HCT116 (cell line): ENCODE measurements around the gene CIAO1. TPM values are rescaled to one million over a fixed set of nuclear protein-coding genes. Genes with fewer than 3 reads are reported as not detected.

Experiments
- ATAC-seq: fragments of 200-7000 bp; cut with Tn5 transposase; 2 replicates; pipeline ENCODE4 v1.9.1; 2020; ENCODE audit warnings: mild to moderate bottlenecking, moderate library complexity
- BruUV-seq: library from RNA; stranded (reverse); fragments of 400-500 nt; replicated peaks from 2 replicates; lab custom pipeline; 2021; lab: Mats Ljungman, UMichigan
- CTCF ChIA-PET: fragments of 300-600 bp; sonication (Branson Sonifier 250); formaldehyde crosslinking; loops from one replicate; lab custom pipeline; 2021; ENCODE audit warnings: antibody characterized with exemption; lab: Charles Lee
- POLR2A ChIA-PET: fragments of 300-600, 350-600 bp; sonication (Branson Sonifier 250); formaldehyde crosslinking; loops from one replicate; lab custom pipeline; 2021; ENCODE audit warnings: antibody characterized with exemption; lab: Charles Lee
- RAD21 ChIA-PET, 2 experiments: fragments of 300-600 bp; sonication (Branson Sonifier 250); formaldehyde crosslinking; loops; one replicate each; lab custom pipeline; 2023; ENCODE audit warnings: low total read pairs in 2 of 2; ENCODE audit not compliant: uncharacterized antibody in 2 of 2, unreplicated experiment in 2 of 2, low non-redundant PET in 1 of 2; lab: Charles Lee
- DNase-seq: peaks from one replicate; pipeline ENCODE4 v3.0.0-alpha.2; 2010; ENCODE audit warnings: low read depth, low spot score
- H2AFZ ChIP-seq: fragments of 200-600 bp; shearing (Covaris generic), sonication (generic); 2 replicates; pipeline ENCODE4 v1.6.1; 2017; ENCODE audit warnings: low read depth, mixed run types, mixed read lengths, antibody characterized with exemption, low read length; ENCODE audit not compliant: poor library complexity, severe bottlenecking
- H3K27ac ChIP-seq: 2 replicates; pipeline ENCODE4 v1.5.1; 2012; ENCODE audit warnings: low read depth, low read length
- H3K27me3 ChIP-seq: fragments of 200-600 bp; sonication (generic); 2 replicates; pipeline ENCODE4 v1.6.1; 2016; ENCODE audit warnings: mixed run types, low read length, mixed read lengths; ENCODE audit not compliant: insufficient read depth
- H3K36me3 ChIP-seq, 2 experiments: fragments of 200-500 bp in 1 of 2; fragments of 200-600 bp in 1 of 2; sonication (Bioruptor generic) in 1 of 2; sonication (generic) in 1 of 2; 2 replicates each; pipeline versions ENCODE4 v1.5.1 to v1.6.1; 2014 to 2016; ENCODE audit warnings: low read length in 2 of 2, inconsistent platforms in 1 of 2, mixed read lengths in 1 of 2, mixed run types in 1 of 2; ENCODE audit not compliant: insufficient read depth in 2 of 2, control insufficient read depth in 1 of 2
- H3K4me1 ChIP-seq, 2 experiments: fragments of 200-600 bp in 1 of 2; sonication (generic) in 1 of 2; 2 replicates each; pipeline versions ENCODE4 v1.5.1 to v1.6.1; 2012 to 2017; ENCODE audit warnings: low read length in 2 of 2, inconsistent platforms in 1 of 2, mild to moderate bottlenecking in 1 of 2, mixed read lengths in 1 of 2, mixed run types in 1 of 2, moderate library complexity in 1 of 2; ENCODE audit not compliant: insufficient read depth in 2 of 2, control insufficient read depth in 1 of 2
- H3K4me2 ChIP-seq: fragments of 200-600 bp; sonication (generic); 2 replicates; pipeline ENCODE4 v1.6.1; 2017; ENCODE audit warnings: mixed run types, low read length, mixed read lengths
- H3K4me3 ChIP-seq, 2 experiments: fragments of 200-600 bp in 1 of 2; sonication (generic) in 1 of 2; replicated peaks in 1 of 2; 2 replicates each; pipeline ENCODE4 v1.5.1; 2011 to 2016; ENCODE audit warnings: low read length in 2 of 2, control low read depth in 1 of 2, low read depth in 1 of 2, mild to moderate bottlenecking in 1 of 2, mixed read lengths in 1 of 2, mixed run types in 1 of 2
- H3K79me2 ChIP-seq: fragments of 200-600 bp; sonication (generic); 2 replicates; pipeline ENCODE4 v1.6.1; 2017; ENCODE audit warnings: mild to moderate bottlenecking, mixed run types, low read length, moderate library complexity, mixed read lengths; ENCODE audit not compliant: insufficient read depth
- H3K9ac ChIP-seq: fragments of 200-600 bp; sonication (generic); 2 replicates; pipeline ENCODE4 v1.6.1; 2016; ENCODE audit warnings: low read length, mixed read lengths
- H3K9me2 ChIP-seq: fragments of 200-600 bp; sonication (generic), shearing (Covaris generic); 2 replicates; pipeline ENCODE4 v1.6.1; 2017; ENCODE audit warnings: mixed run types, mild to moderate bottlenecking, moderate library complexity; ENCODE audit not compliant: insufficient read depth
- H3K9me3 ChIP-seq, 2 experiments: fragments of 200-500 bp in 1 of 2; fragments of 200-600 bp in 1 of 2; sonication (Bioruptor generic) in 1 of 2; sonication (generic) in 1 of 2; 2 replicates each; pipeline ENCODE4 v1.6.1; 2014 to 2017; ENCODE audit warnings: low read length in 2 of 2, mixed read lengths in 2 of 2, inconsistent platforms in 1 of 2, low read depth in 1 of 2, mild to moderate bottlenecking in 1 of 2, mixed run types in 1 of 2, moderate library complexity in 1 of 2; ENCODE audit not compliant: control insufficient read depth in 1 of 2, insufficient read depth in 1 of 2
- H4K20me1 ChIP-seq: fragments of 200-600 bp; sonication (generic), shearing (Covaris generic); 2 replicates; pipeline ENCODE4 v1.6.1; 2017; ENCODE audit warnings: mixed run types, mild to moderate bottlenecking, moderate library complexity; ENCODE audit not compliant: insufficient read depth
- CEBPB ChIP-seq: IDR thresholded peaks from 2 replicates; pipeline ENCODE4 v1.6.1; 2012; ENCODE audit warnings: low read depth
- ELF1 ChIP-seq: IDR thresholded peaks from 2 replicates; pipeline ENCODE4 v1.6.1; 2012; ENCODE audit warnings: low read depth, borderline replicate concordance
- EZH2 ChIP-seq: fragments of 200-600 bp; sonication (generic); IDR thresholded peaks from 2 replicates; pipeline ENCODE4 v1.6.1; 2017; ENCODE audit warnings: antibody characterized with exemption, mixed run types
- POLR2AphosphoS5 ChIP-seq: IDR thresholded peaks from 2 replicates; pipeline ENCODE4 v1.6.1; 2011; ENCODE audit warnings: mild to moderate bottlenecking, low read depth, low read length, moderate library complexity
- RAD21 ChIP-seq: IDR thresholded peaks from 2 replicates; pipeline ENCODE4 v1.6.1; 2012; ENCODE audit warnings: low read depth, mild to moderate bottlenecking
- ZNF274 ChIP-seq: fragments of 200-500 bp; sonication (Bioruptor generic); IDR thresholded peaks from 2 replicates; pipeline ENCODE4 v1.6.1; 2014; ENCODE audit warnings: mild to moderate bottlenecking, low read depth, low read length, inconsistent platforms
- intact Hi-C: fragments of 100-400 bp; cut with micrococcal nuclease; formaldehyde crosslinking; loops from 2 replicates; pipeline ENCODE4 v1.10.0; 2022
- total RNA-seq: library from RNA; stranded (reverse); gene quantifications from one replicate; pipeline ENCODE4 v1.2.1, GENCODE V29; 2021; ENCODE audit not compliant: unreplicated experiment
- TF ChIP-seq, protein P1 (sequence below): IDR thresholded peaks from 2 replicates; pipeline ENCODE4 v1.6.1; 2011; ENCODE audit warnings: mild to moderate bottlenecking, low read length, moderate library complexity; ENCODE audit not compliant: insufficient replicate concordance; ENCODE audit errors: extremely low read depth
- TF ChIP-seq, protein P2 (sequence below): IDR thresholded peaks from 2 replicates; pipeline ENCODE4 v1.6.1; 2012
- TF ChIP-seq, protein P3 (sequence below), 3 experiments: fragments of 200-600 bp in 1 of 3; sonication (generic) in 1 of 3; IDR thresholded peaks in 2 of 3; conservative IDR thresholded peaks in 1 of 3; 2 replicates each; pipeline ENCODE4 v1.5.1; 2012 to 2017; ENCODE audit warnings: low read depth in 2 of 3, low read length in 2 of 3, antibody characterized with exemption in 1 of 3, borderline replicate concordance in 1 of 3, control low read depth in 1 of 3, mild to moderate bottlenecking in 1 of 3, mixed read lengths in 1 of 3, mixed run types in 1 of 3, moderate library complexity in 1 of 3; ENCODE audit not compliant: insufficient read depth in 1 of 3

CIAO1 gene
- total RNA-seq, 1 experiment from 2014 or later: 76.8 TPM

DNA sequence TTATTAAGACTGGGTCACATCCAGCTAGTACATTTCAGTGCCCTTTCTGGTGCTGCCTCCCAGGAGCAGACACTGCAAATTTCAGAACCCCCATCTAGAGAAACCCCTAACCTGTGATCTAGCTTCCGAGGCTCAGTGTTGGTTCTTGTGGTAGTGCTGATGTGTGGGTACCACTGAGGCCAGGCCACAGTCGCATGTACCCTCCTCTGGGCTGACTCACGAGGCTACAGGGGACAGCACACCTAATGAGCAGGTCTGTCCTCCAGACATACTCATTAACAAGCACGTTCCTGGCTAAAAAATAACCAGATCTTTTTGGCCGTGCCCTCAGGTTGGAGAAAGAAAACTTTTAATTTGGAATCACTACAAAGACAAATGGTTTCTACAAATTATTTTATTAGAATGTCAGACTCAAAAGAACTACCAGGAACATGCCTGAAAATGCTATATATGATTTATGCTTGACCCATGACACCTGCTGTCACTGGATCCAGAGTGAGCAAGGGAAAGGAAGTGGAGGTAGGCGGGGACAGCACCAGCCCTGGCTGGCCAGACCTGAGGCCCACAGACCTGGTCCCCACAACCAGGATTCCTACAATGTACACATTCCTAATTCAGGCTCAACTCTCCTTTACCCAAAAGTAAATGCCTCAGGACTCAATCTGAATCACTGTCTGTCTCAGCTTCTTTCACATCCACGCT, 8.5 kb downstream of the CIAO1 start:
- peaks cover 56% of the 10 kb centered on the region in 2 experiments for H3K36me3 ChIP-seq
- POLR2A ChIA-PET: no interaction called here
- H2AFZ ChIP-seq: no peak overlapping the region
- H3K27me3 ChIP-seq: no peaks in the 10 kb centered on the region
- no peak overlapping the region for H3K4me2 ChIP-seq
- 0 out of 2 replicates have a peak, but pooled peaks cover 3% of the 10 kb centered on the region for H3K79me2 ChIP-seq
- no peak overlapping the region for H3K9ac ChIP-seq
- H3K9me2 ChIP-seq: no peaks in the 10 kb centered on the region
- CTCF ChIA-PET: no interaction called here
- intact Hi-C loops: loop anchor here (5.0 kb wide), 1 partner anchor 233 kb away; the partner anchor contains the start of gene NEURL3
- no peaks in the 10 kb centered on the region for H4K20me1 ChIP-seq
- TF ChIP-seq RAD21 (no peak), ELF1 (no peak), EZH2 (no peak)
- TF ChIP-seq, all 23 proteins: peak for 0
- ATAC-seq: no peak; the same call in 1 of the 2 replicates
- H3K27ac ChIP-seq: no peak overlapping the region
- RAD21 ChIA-PET: no interaction called here
- H3K4me3 ChIP-seq: no peak overlapping the region
- H3K4me1 ChIP-seq: peaks cover 0 to 5% of the 10 kb centered on the region in 2 experiments; a peak in 1 of 4 replicates
- no peak for DNase-seq
- BruUV-seq: no TSS peak
- H3K9me3 ChIP-seq: no peaks in the 10 kb centered on the region

DNA sequence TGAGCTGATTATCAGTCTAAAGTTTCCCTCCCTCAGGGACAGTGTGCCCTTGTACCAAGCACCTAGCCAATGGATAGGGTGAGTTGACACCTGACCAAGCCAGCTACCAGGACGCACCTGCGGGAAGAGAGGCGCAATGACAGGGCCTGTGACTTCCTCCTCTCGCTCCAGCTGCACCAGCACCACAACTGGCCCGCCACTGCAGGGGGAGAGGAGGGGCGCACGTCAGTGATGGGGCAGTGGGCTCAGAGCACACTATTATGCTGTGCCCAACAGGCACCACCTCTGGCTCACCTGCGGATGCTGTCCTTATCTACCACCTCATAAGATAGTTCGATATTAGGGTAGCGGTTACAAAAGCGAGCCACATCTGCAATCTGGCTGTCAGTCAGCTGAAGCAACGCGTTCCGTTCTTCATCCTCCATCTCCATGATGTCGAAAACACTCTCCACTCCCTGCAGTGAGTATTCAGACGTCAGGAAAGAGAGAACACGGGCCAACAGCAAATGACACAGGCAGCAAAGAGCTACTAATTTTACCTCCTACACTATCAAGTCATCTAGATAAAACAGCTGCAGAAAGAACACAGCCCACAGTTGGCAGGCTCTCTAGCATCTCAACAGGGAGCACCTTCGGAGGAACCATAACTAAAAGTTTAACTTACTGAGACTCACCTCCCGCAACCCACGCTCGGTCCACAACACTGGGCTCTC, 10.9 kb downstream of the CIAO1 start:
- Histone ChIP-seq H3K4me3 (no peak overlapping the region), H3K4me2 (no peak overlapping the region), H3K9ac (no peak overlapping the region), H3K36me3 (peaks cover 56 to 60% of the 10 kb centered on the region in 2 experiments), H3K27me3 (no peaks in the 10 kb centered on the region), H2AFZ (no peak overlapping the region), H3K9me2 (no peaks in the 10 kb centered on the region), H3K4me1 (peaks cover 0 to 5% of the 10 kb centered on the region in 2 experiments; a peak in 1 of 4 replicates), H4K20me1 (no peaks in the 10 kb centered on the region; the same call in 1 of the 2 replicates), H3K79me2 (0 out of 2 replicates have a peak, but pooled peaks cover 3% of the 10 kb centered on the region), H3K27ac (no peak overlapping the region), H3K9me3 (no peaks in the 10 kb centered on the region)
- intact Hi-C loops: no loop called here
- TF ChIP-seq, protein P1, sequence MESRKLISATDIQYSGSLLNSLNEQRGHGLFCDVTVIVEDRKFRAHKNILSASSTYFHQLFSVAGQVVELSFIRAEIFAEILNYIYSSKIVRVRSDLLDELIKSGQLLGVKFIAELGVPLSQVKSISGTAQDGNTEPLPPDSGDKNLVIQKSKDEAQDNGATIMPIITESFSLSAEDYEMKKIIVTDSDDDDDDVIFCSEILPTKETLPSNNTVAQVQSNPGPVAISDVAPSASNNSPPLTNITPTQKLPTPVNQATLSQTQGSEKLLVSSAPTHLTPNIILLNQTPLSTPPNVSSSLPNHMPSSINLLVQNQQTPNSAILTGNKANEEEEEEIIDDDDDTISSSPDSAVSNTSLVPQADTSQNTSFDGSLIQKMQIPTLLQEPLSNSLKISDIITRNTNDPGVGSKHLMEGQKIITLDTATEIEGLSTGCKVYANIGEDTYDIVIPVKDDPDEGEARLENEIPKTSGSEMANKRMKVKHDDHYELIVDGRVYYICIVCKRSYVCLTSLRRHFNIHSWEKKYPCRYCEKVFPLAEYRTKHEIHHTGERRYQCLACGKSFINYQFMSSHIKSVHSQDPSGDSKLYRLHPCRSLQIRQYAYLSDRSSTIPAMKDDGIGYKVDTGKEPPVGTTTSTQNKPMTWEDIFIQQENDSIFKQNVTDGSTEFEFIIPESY: no peak
- TF ChIP-seq CEBPB (no peak), POLR2AphosphoS5 (no peak), ZNF274 (no peak)
- TF ChIP-seq, protein P2, sequence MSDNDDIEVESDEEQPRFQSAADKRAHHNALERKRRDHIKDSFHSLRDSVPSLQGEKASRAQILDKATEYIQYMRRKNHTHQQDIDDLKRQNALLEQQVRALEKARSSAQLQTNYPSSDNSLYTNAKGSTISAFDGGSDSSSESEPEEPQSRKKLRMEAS: no peak
- TF ChIP-seq, protein P3, sequence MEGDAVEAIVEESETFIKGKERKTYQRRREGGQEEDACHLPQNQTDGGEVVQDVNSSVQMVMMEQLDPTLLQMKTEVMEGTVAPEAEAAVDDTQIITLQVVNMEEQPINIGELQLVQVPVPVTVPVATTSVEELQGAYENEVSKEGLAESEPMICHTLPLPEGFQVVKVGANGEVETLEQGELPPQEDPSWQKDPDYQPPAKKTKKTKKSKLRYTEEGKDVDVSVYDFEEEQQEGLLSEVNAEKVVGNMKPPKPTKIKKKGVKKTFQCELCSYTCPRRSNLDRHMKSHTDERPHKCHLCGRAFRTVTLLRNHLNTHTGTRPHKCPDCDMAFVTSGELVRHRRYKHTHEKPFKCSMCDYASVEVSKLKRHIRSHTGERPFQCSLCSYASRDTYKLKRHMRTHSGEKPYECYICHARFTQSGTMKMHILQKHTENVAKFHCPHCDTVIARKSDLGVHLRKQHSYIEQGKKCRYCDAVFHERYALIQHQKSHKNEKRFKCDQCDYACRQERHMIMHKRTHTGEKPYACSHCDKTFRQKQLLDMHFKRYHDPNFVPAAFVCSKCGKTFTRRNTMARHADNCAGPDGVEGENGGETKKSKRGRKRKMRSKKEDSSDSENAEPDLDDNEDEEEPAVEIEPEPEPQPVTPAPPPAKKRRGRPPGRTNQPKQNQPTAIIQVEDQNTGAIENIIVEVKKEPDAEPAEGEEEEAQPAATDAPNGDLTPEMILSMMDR (IDR thresholded peaks at IDR 0.05 in 2 of 3, conservative IDR thresholded peaks at IDR 0.05 in 1 of 3; ENCODE audit: borderline replicate concordance in 1 of 3, insufficient read depth in 1 of 3, low read depth in 2 of 3, low read length in 2 of 3): no peak
- no peak for DNase-seq
- ATAC-seq: no peak
- ChIA-PET RAD21 (no interaction called here), CTCF (no interaction called here), POLR2A (no interaction called here)
- TSS peak; percentile 35 for BruUV-seq
